HUES64 (cell line): ENCODE measurements around the gene SERPINC1. TPM values are rescaled to one million over a fixed set of nuclear protein-coding genes. Genes with fewer than 3 reads are reported as not detected.
"Not testable (repeated sequence)": the region's sequence is repeated elsewhere in the genome, so short reads cannot be mapped to it uniquely, and the experiment has no call there.

Experiments
- H3K27ac ChIP-seq: 2 replicates; pipeline ENCODE4 v1.7.0; 2013; ENCODE audit warnings: low read depth, low read length, inconsistent platforms
- H3K27me3 ChIP-seq: 2 replicates; pipeline ENCODE4 v1.6.1; 2013; ENCODE audit warnings: mild to moderate bottlenecking, low read length; ENCODE audit not compliant: insufficient read depth
- H3K36me3 ChIP-seq: 2 replicates; pipeline ENCODE4 v1.6.1; 2013; ENCODE audit warnings: mild to moderate bottlenecking, low read length; ENCODE audit not compliant: insufficient read depth
- H3K4me1 ChIP-seq: 2 replicates; pipeline ENCODE4 v1.6.1; 2013; ENCODE audit warnings: mild to moderate bottlenecking, low read length, moderate library complexity; ENCODE audit not compliant: insufficient read depth
- H3K4me3 ChIP-seq: 2 replicates; pipeline ENCODE4 v1.5.1; 2013; ENCODE audit warnings: mild to moderate bottlenecking, low read length, moderate library complexity
- H3K9ac ChIP-seq: 2 replicates; pipeline ENCODE4 v1.6.1; 2013; ENCODE audit warnings: mild to moderate bottlenecking, low read depth, low read length
- H3K9me3 ChIP-seq: 2 replicates; pipeline ENCODE4 v1.6.1; 2013; ENCODE audit warnings: low read depth, low read length; ENCODE audit not compliant: insufficient read depth
- WGBS: fragments of 150-250, 120-280 bp; methylation state at CpG from one replicate; pipeline ENCODE4 v1.1.7; 2013; ENCODE audit warnings: missing lambda C conversion rate; 5-methylcytosine and 5-hydroxymethylcytosine counted together
- polyA plus RNA-seq, 2 experiments: library from polyadenylated mRNA; stranded (reverse); fragments of 50-300 nt; gene quantifications; one replicate each; pipeline ENCODE4 v1.2.3, GENCODE V29; 2013

SERPINC1 gene
- not detected for polyA plus RNA-seq (2013, experiment 1 of 2)
- polyA plus RNA-seq (2013, experiment 2 of 2) = 0.19 TPM

DNA sequence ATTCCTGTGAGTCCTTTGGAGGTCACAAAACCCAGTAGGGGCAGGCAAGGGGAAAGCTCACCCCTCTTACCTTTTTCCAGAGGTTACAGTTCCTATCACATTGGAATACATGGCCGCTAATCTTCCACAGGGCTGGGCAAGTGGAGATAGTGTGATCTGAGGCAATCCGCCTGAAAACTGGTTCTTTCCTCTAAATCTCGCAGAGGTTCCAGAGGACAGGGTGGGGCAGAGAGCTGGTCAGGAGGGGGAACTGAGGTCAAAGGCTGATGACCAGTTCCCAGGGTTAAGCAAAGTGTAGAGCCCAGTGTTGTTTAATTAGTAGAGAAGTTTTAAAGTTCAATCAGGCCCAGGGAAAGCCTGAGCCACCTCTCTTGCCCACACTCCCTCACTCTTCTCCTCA lies at the start of gene SERPINC1:
Gene SERPINC1 (minus strand): TSS at position 179 of the 400 bp plus-strand sequence. CDS start 68 bp downstream, at position 111.
- Histone ChIP-seq H3K36me3 (no peaks in the 10 kb centered on the region), H3K4me1 (no peaks in the 10 kb centered on the region)
- 92% methylated on average over 3 of the region's 3 CpGs for WGBS

DNA sequence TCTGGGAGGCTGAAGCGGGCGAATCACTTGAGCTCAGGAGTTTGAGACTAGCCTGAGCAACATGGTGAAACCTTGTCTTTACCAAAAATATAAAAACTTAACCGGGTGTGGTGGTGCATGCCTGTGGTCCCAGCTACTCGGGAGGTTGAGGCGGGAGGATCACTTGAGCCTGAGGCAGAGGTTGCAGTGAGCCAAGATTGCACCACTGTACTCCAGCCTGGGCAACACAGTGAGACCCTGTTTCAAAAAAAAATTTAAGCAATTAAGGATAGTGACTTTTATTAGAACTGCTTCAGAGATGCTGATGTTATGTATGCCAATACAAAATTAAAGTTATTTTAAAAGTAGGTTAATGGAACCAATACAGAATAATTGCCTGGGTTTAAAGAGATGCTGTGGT lies 48.8 kb upstream of the SERPINC1 start:
- WGBS = 98% methylated on average over 5 of the region's 5 CpGs
- H3K36me3 ChIP-seq = peaks cover 98% of the 10 kb centered on the region
- H3K27me3 ChIP-seq, H3K9me3 ChIP-seq, H3K4me3 ChIP-seq, H3K9ac ChIP-seq, H3K4me1 ChIP-seq, H3K27ac ChIP-seq: not testable (repeated sequence)

More for the DNA sequence above, at the start of gene SERPINC1:
- Histone ChIP-seq H3K9me3 (no peaks in the 10 kb centered on the region), H3K27ac (no peak within 1 kb of the TSS), H3K27me3 (no peaks in the 10 kb centered on the region), H3K4me3 (no peak within 1 kb of the TSS), H3K9ac (no peak within 1 kb of the TSS)

DNA sequence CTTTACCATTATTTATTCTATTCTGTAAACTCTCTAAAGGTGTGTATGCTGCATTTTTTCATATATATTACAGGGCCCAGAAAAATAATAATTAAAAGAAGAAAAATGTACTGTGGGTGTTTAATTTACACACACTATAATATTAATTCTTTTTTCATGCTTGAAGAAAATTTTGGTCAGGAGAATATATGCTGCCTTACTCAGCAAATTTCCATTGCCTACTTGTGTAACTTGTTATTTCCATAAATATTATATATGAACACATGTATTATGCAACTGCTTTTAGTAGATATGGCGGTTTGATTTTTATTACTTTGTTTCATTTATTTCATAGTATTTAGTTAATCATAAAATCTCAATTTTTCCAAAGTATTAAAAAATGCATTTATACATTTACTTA lies 46.4 kb upstream of the SERPINC1 start:
- H3K9me3 ChIP-seq = no peaks in the 10 kb centered on the region
- no peak overlapping the region for H3K4me3 ChIP-seq
- H3K4me1 ChIP-seq = no peaks in the 10 kb centered on the region
- peaks cover 97% of the 10 kb centered on the region for H3K36me3 ChIP-seq
- no CpG with 5 or more reads among the region's 1 CpG for WGBS
- H3K9ac ChIP-seq = no peak overlapping the region
- no peaks in the 10 kb centered on the region for H3K27me3 ChIP-seq
- no peak overlapping the region for H3K27ac ChIP-seq

DNA sequence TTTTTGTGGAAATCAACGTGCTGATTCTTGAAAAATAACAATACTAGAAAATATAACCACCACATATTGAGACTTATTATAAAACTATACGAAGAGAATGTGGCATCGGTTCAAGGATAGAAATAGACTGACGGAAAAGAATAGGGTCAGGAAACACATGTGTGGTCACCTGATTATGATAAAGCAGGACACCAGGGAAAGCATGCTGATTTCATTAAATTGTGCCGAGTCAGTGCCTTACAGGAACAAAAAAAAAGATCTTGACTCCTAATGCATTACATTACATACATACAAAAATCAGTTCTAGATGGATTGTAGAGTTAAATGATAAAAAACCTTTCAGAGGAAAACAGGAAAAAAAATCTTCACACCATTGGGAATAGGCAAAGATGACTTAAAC lies 43.5 kb upstream of the SERPINC1 start:
- H3K4me3 ChIP-seq = no peak overlapping the region
- WGBS = 95% methylated on average over 5 of the region's 5 CpGs
- H3K9ac ChIP-seq = no peak overlapping the region
- no peaks in the 10 kb centered on the region for H3K4me1 ChIP-seq
- H3K27ac ChIP-seq = no peak overlapping the region
- no peaks in the 10 kb centered on the region for H3K27me3 ChIP-seq
- H3K36me3 ChIP-seq = peaks cover 94% of the 10 kb centered on the region
- H3K9me3 ChIP-seq = no peaks in the 10 kb centered on the region

DNA sequence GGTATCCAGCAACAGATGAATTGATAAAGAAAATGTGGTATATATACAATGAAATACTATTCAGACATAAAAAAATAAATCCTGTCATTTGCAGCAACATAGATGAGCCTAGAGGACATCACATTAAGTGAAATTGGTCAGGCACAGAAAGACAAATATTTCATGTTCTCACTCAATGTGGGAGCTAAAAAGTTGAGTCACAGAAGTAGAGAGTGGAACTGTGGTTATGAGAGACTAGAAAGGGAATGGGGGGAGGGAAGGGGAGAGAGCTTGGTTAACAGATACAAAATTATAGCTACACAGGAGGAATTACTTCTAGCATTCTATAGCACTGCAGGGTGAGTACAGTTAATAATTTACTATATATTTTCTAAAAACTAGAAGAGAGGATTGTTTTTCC lies 37.1 kb upstream of the SERPINC1 start:
- H3K9me3 ChIP-seq = no peaks in the 10 kb centered on the region
- H3K4me3 ChIP-seq = no peak overlapping the region
- no peak overlapping the region for H3K9ac ChIP-seq
- peaks cover 89% of the 10 kb centered on the region for H3K36me3 ChIP-seq
- H3K27ac ChIP-seq = no peak overlapping the region
- no peaks in the 10 kb centered on the region for H3K4me1 ChIP-seq
- no peaks in the 10 kb centered on the region for H3K27me3 ChIP-seq

DNA sequence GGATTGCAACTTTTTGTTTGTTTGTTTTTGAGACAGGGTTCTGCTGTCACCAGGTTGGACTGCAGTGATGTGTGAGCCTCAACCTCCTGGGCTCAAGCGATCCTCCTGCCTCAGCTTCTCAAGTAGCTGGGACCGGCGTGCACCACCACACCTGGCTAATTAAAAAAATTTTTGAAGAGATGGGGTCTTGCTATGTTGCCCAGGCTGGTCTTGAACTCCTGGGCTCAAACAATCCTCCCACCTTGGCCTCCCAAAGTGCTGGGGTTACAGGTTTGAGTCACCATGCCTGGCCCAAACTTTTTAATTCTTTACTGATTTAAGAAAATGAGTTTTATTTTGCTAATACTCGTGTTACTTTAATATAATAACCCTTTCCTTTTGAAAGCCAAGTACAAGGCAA lies 31.5 kb upstream of the SERPINC1 start:
- Histone ChIP-seq H3K4me1 (no peaks in the 10 kb centered on the region), H3K27me3 (no peaks in the 10 kb centered on the region), H3K9me3 (no peaks in the 10 kb centered on the region), H3K9ac (no peak overlapping the region), H3K4me3 (no peak overlapping the region), H3K27ac (no peak overlapping the region), H3K36me3 (peaks cover 95% of the 10 kb centered on the region)
- WGBS = 97% methylated on average over 4 of the region's 4 CpGs

DNA sequence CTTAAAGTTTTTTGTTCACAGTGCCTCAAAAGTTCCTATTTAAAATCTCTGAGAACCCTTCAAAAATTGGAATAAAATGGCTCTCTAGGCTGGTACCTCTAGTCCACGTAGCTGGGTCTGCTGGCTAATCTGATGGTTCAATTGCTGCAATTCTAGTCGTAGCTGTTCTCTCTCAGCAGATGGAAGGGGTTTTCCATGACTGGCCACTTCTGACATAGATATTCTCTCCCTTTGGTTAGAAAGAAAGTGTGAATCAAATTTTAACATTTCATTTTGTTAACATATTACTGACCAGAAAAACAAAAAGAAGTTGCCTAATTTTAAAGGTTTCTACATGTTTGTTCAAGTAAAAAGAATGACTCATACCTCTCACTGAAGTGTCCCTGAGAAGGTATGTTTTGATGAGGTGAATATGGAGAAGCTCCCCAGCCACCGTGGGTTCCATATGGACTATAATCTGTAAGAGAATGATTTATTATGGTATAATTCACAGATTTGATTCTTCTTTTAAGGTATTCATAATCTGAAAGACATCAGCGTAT lies 29.3 kb upstream of the SERPINC1 start:
- Histone ChIP-seq H3K27me3 (no peaks in the 10 kb centered on the region), H3K4me1 (no peaks in the 10 kb centered on the region), H3K9me3 (no peaks in the 10 kb centered on the region), H3K36me3 (peaks cover 87% of the 10 kb centered on the region), H3K9ac (no peak overlapping the region), H3K27ac (no peak overlapping the region), H3K4me3 (no peak overlapping the region)
- WGBS = 100% methylated on average over 3 of the region's 4 CpGs

DNA sequence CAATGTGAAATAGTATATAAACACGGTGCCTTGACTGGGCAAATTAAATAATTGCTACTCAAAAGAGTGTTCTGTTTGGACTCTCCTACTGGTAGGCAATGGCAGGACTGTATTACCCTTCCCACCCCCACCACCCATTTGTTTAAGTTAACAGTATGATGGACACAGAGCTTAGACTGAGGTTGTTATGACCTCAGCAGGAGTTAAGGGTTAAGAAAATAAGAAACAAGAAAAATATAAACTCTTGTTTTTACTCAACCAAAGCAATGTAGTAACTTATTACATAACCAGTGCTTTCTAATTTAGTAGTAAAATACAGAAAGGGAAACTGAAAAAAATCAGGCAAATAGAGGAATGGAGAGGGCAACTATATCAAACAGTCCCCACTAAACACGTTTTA lies 19.9 kb upstream of the SERPINC1 start:
- Histone ChIP-seq H3K27me3 (no peaks in the 10 kb centered on the region), H3K4me1 (peaks cover 18% of the 10 kb centered on the region), H3K9ac (no peak overlapping the region), H3K27ac (no peak overlapping the region), H3K9me3 (no peaks in the 10 kb centered on the region), H3K36me3 (peaks cover 69% of the 10 kb centered on the region), H3K4me3 (no peak overlapping the region)
- WGBS = 100% methylated on average over 2 of the region's 2 CpGs

DNA sequence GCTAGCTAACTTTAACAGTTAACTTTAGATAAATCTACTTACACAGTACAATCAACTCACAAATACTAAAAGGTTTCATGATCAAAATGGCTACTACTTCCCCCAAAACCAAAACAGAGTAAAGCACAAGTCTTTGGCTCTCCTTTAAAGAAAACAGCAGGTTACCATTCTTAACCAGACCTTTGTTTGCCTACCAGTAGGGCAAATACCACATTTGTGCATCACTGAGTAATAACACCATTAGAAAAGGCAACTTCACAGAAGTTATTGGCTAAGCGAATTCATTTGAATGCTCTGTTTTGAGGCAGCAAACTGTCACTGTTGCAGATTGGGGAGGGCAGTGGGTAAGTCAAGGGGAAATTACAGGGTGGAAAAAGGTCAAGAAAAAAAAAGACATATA lies 17.3 kb upstream of the SERPINC1 start:
- Histone ChIP-seq H3K27ac (no peak overlapping the region; the same call in 1 of the 2 replicates), H3K4me3 (no peak overlapping the region), H3K36me3 (peaks cover 57% of the 10 kb centered on the region), H3K9ac (peak overlapping the region; percentile 17; the same call in 1 of the 2 replicates), H3K9me3 (no peaks in the 10 kb centered on the region), H3K4me1 (peaks cover 18% of the 10 kb centered on the region), H3K27me3 (no peaks in the 10 kb centered on the region)
- WGBS = 65% methylated on average over 1 of the region's 1 CpG

DNA sequence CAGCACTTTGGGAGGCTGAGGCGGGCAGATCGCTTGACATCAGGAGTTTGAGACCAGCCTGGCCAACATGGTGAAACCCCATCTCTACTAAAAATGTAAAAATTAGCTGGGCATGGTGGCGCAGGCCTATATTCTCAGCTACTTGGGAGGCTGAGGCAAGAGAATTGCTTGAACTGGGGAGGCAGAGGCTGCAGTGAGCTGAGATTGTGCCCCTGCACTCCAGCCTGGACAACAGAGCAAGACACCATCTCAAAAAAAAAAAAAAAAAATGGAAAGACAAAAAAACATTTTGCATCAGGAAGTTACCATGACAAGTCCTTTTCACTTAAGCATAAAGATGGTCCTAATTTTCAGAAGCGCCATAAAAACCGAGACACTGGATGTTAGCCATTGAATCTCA lies 13.4 kb upstream of the SERPINC1 start:
- Histone ChIP-seq H3K36me3 (peaks cover 27% of the 10 kb centered on the region), H3K4me1 (peaks cover 17% of the 10 kb centered on the region)
- H3K27me3 ChIP-seq, H3K4me3 ChIP-seq, H3K27ac ChIP-seq, H3K9ac ChIP-seq, H3K9me3 ChIP-seq: not testable (repeated sequence)
- WGBS = 97% methylated on average over 5 of the region's 5 CpGs

DNA sequence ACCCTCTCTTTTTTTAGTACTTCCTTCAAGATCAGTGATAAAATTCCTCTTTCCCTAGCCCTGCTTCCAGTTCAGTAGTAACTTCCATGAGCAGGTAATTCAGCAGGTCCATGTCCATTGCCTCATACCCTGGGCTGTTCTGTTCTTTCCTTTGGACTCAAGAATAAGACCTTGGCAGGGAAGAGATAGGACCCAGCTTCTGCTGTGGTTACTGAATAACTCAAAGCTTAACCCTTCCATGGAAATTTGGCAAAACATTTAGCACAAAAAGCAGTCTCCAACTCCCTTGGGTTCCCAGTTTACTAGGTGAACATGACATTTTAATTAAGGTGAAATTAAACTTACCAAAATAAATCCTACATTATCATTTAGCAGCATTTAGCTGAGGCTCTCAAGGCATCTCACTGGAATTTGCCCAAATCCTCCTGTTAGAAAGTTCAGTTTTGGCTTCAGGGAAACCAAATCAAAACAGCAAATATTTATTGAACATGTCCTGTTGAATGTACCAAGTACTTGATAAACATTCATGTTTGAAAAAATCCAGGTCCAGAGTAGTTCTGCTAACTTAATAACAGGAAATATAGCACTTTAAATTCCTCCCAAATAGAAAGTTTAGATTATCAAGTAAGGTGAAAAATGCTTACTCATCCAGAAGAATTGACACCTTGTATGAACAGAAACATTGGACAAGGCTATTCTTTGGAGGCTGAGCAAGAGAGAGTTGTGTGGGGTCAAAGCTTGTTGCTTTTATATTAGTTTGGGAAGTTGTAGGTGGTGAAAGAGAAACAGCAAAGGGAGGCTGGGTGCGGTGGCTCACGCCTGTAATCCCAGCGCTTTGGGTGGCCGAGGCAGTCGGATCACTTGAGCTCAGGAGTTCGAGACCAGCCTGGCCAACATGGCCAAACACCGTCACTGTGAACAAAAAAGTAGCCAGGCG lies 8.4 kb upstream of the SERPINC1 start:
- Histone ChIP-seq H3K27me3 (no peaks in the 10 kb centered on the region), H3K27ac (no peak overlapping the region), H3K9ac (no peak overlapping the region), H3K4me3 (no peak overlapping the region), H3K9me3 (no peaks in the 10 kb centered on the region), H3K4me1 (no peaks in the 10 kb centered on the region), H3K36me3 (no peaks in the 10 kb centered on the region)
- 94% methylated on average over 8 of the region's 8 CpGs for WGBS
